Omental fat pad (tissue), 4 donors: Measurements from ENCODE around the gene BNIP2. TPM values are rescaled to one million over a fixed set of nuclear protein-coding genes. Genes with fewer than 3 reads are reported as not detected.

Experiments used
- ATAC-seq: fragments of 150-250 bp; one replicate; pipeline ENCODE4 v1.9.1; 2016; ENCODE audit warnings: mild to moderate bottlenecking, moderate library complexity; ENCODE audit not compliant: low FRiP score
- DNase-seq: peaks from one replicate; pipeline ENCODE4 v3.0.0-alpha.2; 2019; ENCODE audit warnings: low spot score
- total RNA-seq, 4 donors: library from RNA; depleted of rRNA; stranded (reverse); fragments of >200 nt; gene quantifications; one replicate each; pipeline ENCODE4 v1.1.0, GENCODE V29; 2016
- TF ChIP-seq, protein P1 (sequence below), 3 donors: fragments of 450-650 bp; IDR thresholded peaks; one replicate each; pipeline ENCODE4 v1.5.1; 2016 to 2017; ENCODE audit warnings: antibody characterized with exemption in 3 of 3, mild to moderate bottlenecking in 3 of 3, moderate library complexity in 2 of 3

The BNIP2 gene
- total RNA-seq, 4 donors from 2014 or later, result 102 to 162 (median 132) TPM

- TF ChIP-seq, protein P1, sequence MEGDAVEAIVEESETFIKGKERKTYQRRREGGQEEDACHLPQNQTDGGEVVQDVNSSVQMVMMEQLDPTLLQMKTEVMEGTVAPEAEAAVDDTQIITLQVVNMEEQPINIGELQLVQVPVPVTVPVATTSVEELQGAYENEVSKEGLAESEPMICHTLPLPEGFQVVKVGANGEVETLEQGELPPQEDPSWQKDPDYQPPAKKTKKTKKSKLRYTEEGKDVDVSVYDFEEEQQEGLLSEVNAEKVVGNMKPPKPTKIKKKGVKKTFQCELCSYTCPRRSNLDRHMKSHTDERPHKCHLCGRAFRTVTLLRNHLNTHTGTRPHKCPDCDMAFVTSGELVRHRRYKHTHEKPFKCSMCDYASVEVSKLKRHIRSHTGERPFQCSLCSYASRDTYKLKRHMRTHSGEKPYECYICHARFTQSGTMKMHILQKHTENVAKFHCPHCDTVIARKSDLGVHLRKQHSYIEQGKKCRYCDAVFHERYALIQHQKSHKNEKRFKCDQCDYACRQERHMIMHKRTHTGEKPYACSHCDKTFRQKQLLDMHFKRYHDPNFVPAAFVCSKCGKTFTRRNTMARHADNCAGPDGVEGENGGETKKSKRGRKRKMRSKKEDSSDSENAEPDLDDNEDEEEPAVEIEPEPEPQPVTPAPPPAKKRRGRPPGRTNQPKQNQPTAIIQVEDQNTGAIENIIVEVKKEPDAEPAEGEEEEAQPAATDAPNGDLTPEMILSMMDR (IDR thresholded peaks at IDR 0.05), result no peak
- ATAC-seq (no peak), DNase-seq (no peak)
Observed at GRCh38 chr15:59678620-59679019, 10.5 kb downstream of the BNIP2 start.

DNA sequence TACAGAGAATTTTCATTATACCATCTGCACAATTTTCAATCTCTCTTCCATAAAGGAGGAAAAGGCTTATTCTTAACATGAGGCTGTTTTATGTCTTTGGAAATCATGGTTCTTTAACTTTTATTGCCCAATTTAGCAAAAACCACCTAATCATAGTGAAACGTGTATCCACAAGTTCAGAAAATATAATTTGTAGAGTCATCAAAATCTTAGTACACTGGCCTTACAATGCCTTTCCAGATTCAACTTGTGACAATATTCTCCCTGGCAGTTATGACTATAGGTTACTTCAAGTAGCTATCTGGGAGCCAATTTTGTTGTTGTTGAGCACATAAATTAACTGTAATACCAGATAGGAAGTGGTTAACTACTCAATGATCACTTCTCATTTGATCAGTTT is 10.9 kb downstream of the BNIP2 start:
- TF ChIP-seq, protein P1 (IDR thresholded peaks at IDR 0.05), result no peak
- ATAC-seq (no peak), DNase-seq (no peak)

- TF ChIP-seq, protein P1 (IDR thresholded peaks at IDR 0.05), result no peak
- ATAC-seq (no peak), DNase-seq (no peak)
Observed at GRCh38 chr15:59676565-59676964, 12.6 kb downstream of the BNIP2 start.

GRCh38 chr15:59674361-59674877 is 14.7 kb downstream of the BNIP2 start:
- DNase-seq, result no peak
- ATAC-seq, result no peak
- TF ChIP-seq, protein P1 (IDR thresholded peaks at IDR 0.05), result no peak

- no peak for ATAC-seq
- DNase-seq, result no peak
- TF ChIP-seq, protein P1 (IDR thresholded peaks at IDR 0.05), result no peak
Observed at GRCh38 chr15:59668556-59668955, 20.6 kb downstream of the BNIP2 start.

GRCh38 chr15:59662260-59662659 is 26.9 kb downstream of the BNIP2 start:
- TF ChIP-seq, protein P1 (IDR thresholded peaks at IDR 0.05), result no peak
- DNase-seq, result no peak
- no peak for ATAC-seq

DNA sequence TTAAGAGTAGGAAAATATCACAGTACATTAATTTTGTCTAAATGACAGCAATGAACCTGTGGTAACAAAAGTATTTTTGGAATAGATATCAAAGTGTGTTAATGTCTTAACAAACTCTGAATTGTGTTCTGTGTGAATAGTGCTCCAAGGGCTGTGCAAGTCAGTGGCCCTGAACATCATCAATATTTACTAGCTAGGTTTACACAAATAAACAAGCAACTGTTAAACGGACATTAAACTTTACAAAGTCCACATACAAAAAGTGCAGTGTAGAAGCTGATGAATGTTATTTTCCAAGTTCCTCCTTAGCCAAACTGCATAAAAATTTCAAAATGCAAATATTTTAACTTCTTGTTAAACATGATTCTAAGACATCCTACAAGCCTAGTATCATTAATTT is 29.8 kb downstream of the BNIP2 start:
- TF ChIP-seq, protein P1 (IDR thresholded peaks at IDR 0.05), result no peak
- DNase-seq, result no peak
- no peak for ATAC-seq
